DND-41 (cell line): ENCODE data around the gene DDX31.

ENCODE experiments used
- EZH2 ChIP-seq: IDR thresholded peaks from 3 replicates; pipeline ENCODE4 v1.6.1; 2012; ENCODE audit warnings: borderline replicate concordance, low read depth, mild to moderate bottlenecking, moderate library complexity, low read length, inconsistent platforms; ENCODE audit not compliant: severe bottlenecking
- TF ChIP-seq, protein P1 (sequence below): IDR thresholded peaks from 2 replicates; pipeline ENCODE4 v1.5.1; 2012; ENCODE audit warnings: borderline replicate concordance, low read length, moderate library complexity, mild to moderate bottlenecking; ENCODE audit not compliant: poor library complexity, severe bottlenecking; ENCODE audit errors: extremely low read depth

DNA sequence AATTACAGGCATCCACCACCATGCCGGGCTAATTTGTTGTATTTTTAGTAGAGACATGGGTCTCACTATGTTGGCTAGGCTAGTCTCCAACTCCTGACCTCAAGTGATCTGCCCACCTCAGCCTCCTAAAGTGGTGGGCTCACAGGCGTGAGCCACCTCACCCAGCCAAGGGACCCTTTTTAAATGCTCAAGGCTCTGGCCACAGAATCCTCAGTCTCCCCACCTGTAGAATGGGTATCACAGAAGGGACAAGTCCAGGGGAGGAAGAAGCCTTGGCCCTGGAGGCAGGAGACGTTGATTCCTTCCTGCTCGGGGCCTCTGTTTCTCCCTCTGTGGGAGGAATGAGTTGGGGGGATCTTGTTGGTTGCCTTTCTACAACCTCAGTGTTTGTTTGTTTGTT lies 46.2 kb upstream of the DDX31 start:
- no peak for TF ChIP-seq EZH2
- TF ChIP-seq, protein P1, sequence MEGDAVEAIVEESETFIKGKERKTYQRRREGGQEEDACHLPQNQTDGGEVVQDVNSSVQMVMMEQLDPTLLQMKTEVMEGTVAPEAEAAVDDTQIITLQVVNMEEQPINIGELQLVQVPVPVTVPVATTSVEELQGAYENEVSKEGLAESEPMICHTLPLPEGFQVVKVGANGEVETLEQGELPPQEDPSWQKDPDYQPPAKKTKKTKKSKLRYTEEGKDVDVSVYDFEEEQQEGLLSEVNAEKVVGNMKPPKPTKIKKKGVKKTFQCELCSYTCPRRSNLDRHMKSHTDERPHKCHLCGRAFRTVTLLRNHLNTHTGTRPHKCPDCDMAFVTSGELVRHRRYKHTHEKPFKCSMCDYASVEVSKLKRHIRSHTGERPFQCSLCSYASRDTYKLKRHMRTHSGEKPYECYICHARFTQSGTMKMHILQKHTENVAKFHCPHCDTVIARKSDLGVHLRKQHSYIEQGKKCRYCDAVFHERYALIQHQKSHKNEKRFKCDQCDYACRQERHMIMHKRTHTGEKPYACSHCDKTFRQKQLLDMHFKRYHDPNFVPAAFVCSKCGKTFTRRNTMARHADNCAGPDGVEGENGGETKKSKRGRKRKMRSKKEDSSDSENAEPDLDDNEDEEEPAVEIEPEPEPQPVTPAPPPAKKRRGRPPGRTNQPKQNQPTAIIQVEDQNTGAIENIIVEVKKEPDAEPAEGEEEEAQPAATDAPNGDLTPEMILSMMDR = no peak
